Measurements from ENCODE around the gene FAM168A.

- no peak for TF ChIP-seq CTCF (conservative IDR thresholded peaks at IDR 0.05; ENCODE audit: low read length)
- no peak for TF ChIP-seq EZH2phosphoT487 (IDR thresholded peaks at IDR 0.05; ENCODE audit: borderline replicate concordance, low read depth, low read length)
These were observed 11.1 kb downstream of the FAM168A start for GRCh38 chr11:73586791-73587190.
